Stimulated activated effector memory CD8-positive, alpha-beta T cell treated with anti-CD3 and anti-CD28 coated beads, Interleukin-12 subunit alpha, Interleukin-12 subunit beta, amount 100 ng/mL, for 72 hours (primary cell): ENCODE data around the gene TMEM181.
"Not testable (repeated sequence)": the region's sequence is repeated elsewhere in the genome, so short reads cannot be mapped to it uniquely, and the experiment has no call there.

Experiments
- ATAC-seq: fragments of 150-1000 bp; cut with Tn5 transposase; 2 replicates; pipeline ENCODE4 v1.10.0; 2021
- DNase-seq, 2 donors: peaks; one replicate each; pipeline ENCODE4 v3.0.0; 2021 to 2022; ENCODE audit warnings: low spot score in 2 of 2
- H3K27ac Mint-ChIP-seq: one replicate; pipeline ENCODE4 v1.8.0; 2022; ENCODE audit warnings: mild to moderate bottlenecking, mixed read lengths
- H3K36me3 Mint-ChIP-seq: one replicate; pipeline ENCODE4 v1.8.0; 2022; ENCODE audit warnings: mild to moderate bottlenecking, mixed read lengths
- H3K4me1 Mint-ChIP-seq: one replicate; pipeline ENCODE4 v1.8.0; 2022; ENCODE audit warnings: mixed read lengths
- H3K4me3 Mint-ChIP-seq: one replicate; pipeline ENCODE4 v1.8.0; 2022; ENCODE audit warnings: mild to moderate bottlenecking, mixed read lengths
- H3K9me3 Mint-ChIP-seq: one replicate; pipeline ENCODE4 v1.8.0; 2022; ENCODE audit warnings: mixed read lengths

Gene TMEM181

GRCh38 chr6:158640519-158640918, 80.6 kb downstream of the TMEM181 start:
- Mint-ChIP-seq H3K27ac (peak overlapping the region; percentile 84), H3K9me3 (no peaks in the 10 kb centered on the region), H3K4me3 (peak overlapping the region; percentile 77), H3K36me3 (peaks cover 97% of the 10 kb centered on the region), H3K4me1 (peaks cover 70% of the 10 kb centered on the region)
- ATAC-seq (no peak), DNase-seq (peak in 1 of 2 donors; percentile 54)

- H3K4me3 Mint-ChIP-seq, result peak overlapping the region; percentile 77
- H3K9me3 Mint-ChIP-seq, result no peaks in the 10 kb centered on the region
- peak overlapping the region; percentile 94 for H3K27ac Mint-ChIP-seq
- peaks cover 86% of the 10 kb centered on the region for H3K36me3 Mint-ChIP-seq
- H3K4me1 Mint-ChIP-seq, result peaks cover 74% of the 10 kb centered on the region
- DNase-seq (peak in 1 of 2 donors; percentile 50), ATAC-seq (no peak)
These were observed 82.3 kb downstream of the TMEM181 start for GRCh38 chr6:158642097-158642601.

DNA sequence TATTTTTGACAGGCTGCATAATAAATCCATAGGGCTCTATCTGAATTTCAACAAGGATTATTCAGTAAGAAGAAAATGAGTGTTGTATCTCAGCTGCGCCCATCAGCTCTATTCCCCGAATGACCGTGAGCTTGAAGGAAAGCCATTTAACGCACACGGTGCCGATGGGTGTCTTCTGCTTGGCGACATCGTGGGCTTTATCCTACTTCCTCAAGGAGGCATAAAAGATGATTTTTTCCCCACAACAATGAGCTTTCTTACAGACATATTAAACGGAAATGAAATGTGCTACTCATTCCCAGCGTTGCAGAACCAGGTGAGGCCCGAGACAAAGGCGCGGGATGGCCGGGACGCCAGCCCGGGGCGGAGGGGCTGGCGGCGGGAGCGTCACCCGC, 83.9 kb downstream of the TMEM181 start:
- DNase-seq, result no peak
- no peak for ATAC-seq
- Mint-ChIP-seq H3K4me3 (peak overlapping the region; percentile 77), H3K4me1 (peaks cover 74% of the 10 kb centered on the region), H3K9me3 (no peaks in the 10 kb centered on the region), H3K27ac (peak overlapping the region; percentile 94), H3K36me3 (peaks cover 78% of the 10 kb centered on the region)

- Mint-ChIP-seq H3K4me3 (peak within 1 kb of the TSS; percentile 77), H3K4me1 (peaks cover 74% of the 10 kb centered on the region), H3K36me3 (peaks cover 78% of the 10 kb centered on the region), H3K27ac (peak within 1 kb of the TSS; percentile 94), H3K9me3 (no peaks in the 10 kb centered on the region)
- peak; percentile 97 to 99 for DNase-seq
- peak; percentile 63 for ATAC-seq
These were observed 84.6 kb downstream of the TMEM181 start, which contains the start of gene DYNLT1 for GRCh38 chr6:158644231-158645063. Gene DYNLT1, minus strand, starts transcription at chr6:158644743. Its CDS starts 35 bp downstream, at chr6:158644708.

- peak overlapping the region; percentile 77 for H3K4me3 Mint-ChIP-seq
- peak; percentile 19 for ATAC-seq
- H3K36me3 Mint-ChIP-seq, result peaks cover 78% of the 10 kb centered on the region
- no peaks in the 10 kb centered on the region for H3K9me3 Mint-ChIP-seq
- H3K27ac Mint-ChIP-seq, result peak overlapping the region; percentile 94
- no peak for DNase-seq
- H3K4me1 Mint-ChIP-seq, result peaks cover 71% of the 10 kb centered on the region
These were observed 85.5 kb downstream of the TMEM181 start for GRCh38 chr6:158645064-158646022.

DNA sequence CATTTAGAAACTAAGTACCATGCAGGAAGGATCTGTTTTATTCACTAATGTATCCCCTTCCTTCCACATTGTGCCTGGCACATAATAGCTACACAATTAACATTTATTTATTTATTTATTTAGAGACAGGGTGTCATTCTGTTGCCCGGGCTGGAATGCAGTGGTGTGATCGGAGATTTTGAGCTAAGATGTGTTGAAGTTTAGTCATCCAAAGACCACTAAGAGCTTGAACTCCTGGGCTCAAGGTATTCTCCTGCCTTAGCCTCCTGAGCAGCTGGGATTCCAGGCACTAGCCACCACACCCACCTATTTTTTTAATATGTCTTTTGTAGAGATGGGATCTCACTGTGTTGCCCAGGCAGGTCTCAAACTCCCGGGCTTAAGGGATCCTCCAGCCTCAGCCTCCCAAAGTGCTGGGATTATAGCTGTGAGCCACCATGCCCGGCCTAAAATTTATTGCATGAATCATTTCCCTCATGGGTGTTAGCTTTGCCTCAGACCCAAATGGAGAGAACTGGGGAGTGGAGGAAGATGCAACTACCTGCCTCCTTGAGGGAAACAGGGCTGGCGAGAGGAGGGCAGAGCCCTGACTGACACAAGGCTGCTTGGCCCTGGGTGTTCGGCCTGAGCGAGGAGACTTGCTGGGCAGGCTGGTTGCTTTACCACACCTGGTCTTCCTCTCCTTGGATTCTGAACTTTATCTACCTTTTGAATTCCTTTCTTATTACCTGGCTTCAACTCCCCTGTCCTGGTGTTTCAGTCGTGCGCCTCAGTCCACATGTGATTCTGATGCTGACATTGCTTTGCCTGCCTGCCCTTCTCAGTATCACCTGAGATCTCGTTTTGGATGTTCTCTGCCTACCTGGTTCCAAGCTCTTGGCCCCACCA, 86.4 kb downstream of the TMEM181 start:
- peaks cover 61% of the 10 kb centered on the region for H3K4me1 Mint-ChIP-seq
- peak overlapping the region; percentile 77 for H3K4me3 Mint-ChIP-seq
- no peaks in the 10 kb centered on the region for H3K9me3 Mint-ChIP-seq
- ATAC-seq (no peak), DNase-seq (peak in 1 of 2 donors; percentile 48)
- peaks cover 78% of the 10 kb centered on the region for H3K36me3 Mint-ChIP-seq
- H3K27ac Mint-ChIP-seq, result peak overlapping the region; percentile 94

GRCh38 chr6:158647501-158647900, 87.6 kb downstream of the TMEM181 start:
- peak overlapping the region; percentile 99 for H3K27ac Mint-ChIP-seq
- H3K4me3 Mint-ChIP-seq, result peak overlapping the region; percentile 77
- H3K36me3 Mint-ChIP-seq, result peaks cover 78% of the 10 kb centered on the region
- peak in 1 of 2 donors; percentile 41 for DNase-seq
- no peaks in the 10 kb centered on the region for H3K9me3 Mint-ChIP-seq
- ATAC-seq, result no peak
- peaks cover 51% of the 10 kb centered on the region for H3K4me1 Mint-ChIP-seq

GRCh38 chr6:158648682-158649131, 88.8 kb downstream of the TMEM181 start:
- peaks cover 78% of the 10 kb centered on the region for H3K36me3 Mint-ChIP-seq
- peak; percentile 44 for ATAC-seq
- DNase-seq, result peak in 1 of 2 donors; percentile 76
- peak overlapping the region; percentile 79 for H3K4me3 Mint-ChIP-seq
- peaks cover 59% of the 10 kb centered on the region for H3K4me1 Mint-ChIP-seq
- H3K9me3 Mint-ChIP-seq, result no peaks in the 10 kb centered on the region
- H3K27ac Mint-ChIP-seq, result peak overlapping the region; percentile 99

DNA sequence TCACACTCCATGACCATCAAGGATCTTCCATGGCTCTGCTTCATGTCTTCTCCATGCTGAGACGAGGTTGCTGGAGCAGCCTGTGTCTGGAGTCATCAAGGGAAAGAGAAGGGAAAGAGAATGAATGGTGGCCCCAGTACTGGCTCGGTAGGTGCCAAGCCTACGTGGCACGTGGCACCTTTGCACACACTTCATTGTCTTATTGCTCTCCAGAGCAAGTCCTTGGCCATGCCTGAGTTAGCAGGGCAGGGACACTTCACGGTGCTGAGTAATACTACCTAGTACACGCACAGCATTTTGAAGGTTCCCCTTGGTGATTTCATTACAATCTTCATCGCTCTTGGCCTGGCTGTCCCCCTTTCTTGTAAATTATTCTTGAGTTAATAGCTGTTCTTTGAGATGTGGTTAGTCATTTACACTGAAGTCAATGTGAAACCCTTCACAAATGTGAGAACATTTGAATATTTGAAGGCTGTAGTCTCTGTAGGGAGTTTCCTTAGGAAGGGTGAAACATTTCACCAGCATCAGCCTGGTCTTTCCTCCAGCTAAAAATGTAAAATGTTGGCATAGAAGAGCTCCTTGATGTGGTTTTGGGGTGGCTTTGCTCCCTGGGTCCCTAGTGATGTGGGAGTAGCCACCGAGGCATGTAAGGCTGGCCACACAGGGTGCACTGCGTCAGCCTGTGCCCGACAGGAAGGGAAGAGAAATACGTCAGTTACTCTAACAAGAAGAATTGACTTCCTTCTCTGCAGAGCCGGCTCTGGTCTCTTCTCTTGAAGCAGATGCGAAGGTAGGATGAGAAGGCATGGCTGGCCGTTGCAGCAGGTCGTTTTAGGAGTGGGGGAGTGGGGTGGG, 89.6 kb downstream of the TMEM181 start, which contains the start of gene SYTL3:
SYTL3 (plus strand) TSS at position 766 of the 855 bp plus-strand sequence. CDS start 13,215 bp downstream, outside the sequence.
- Mint-ChIP-seq H3K4me3 (peak within 1 kb of the TSS; percentile 79), H3K27ac (peak within 1 kb of the TSS; percentile 99), H3K4me1 (peaks cover 67% of the 10 kb centered on the region), H3K9me3 (no peaks in the 10 kb centered on the region), H3K36me3 (peaks cover 79% of the 10 kb centered on the region)
- ATAC-seq (peak; percentile 69), DNase-seq (peak; percentile 67 to 92)

DNA sequence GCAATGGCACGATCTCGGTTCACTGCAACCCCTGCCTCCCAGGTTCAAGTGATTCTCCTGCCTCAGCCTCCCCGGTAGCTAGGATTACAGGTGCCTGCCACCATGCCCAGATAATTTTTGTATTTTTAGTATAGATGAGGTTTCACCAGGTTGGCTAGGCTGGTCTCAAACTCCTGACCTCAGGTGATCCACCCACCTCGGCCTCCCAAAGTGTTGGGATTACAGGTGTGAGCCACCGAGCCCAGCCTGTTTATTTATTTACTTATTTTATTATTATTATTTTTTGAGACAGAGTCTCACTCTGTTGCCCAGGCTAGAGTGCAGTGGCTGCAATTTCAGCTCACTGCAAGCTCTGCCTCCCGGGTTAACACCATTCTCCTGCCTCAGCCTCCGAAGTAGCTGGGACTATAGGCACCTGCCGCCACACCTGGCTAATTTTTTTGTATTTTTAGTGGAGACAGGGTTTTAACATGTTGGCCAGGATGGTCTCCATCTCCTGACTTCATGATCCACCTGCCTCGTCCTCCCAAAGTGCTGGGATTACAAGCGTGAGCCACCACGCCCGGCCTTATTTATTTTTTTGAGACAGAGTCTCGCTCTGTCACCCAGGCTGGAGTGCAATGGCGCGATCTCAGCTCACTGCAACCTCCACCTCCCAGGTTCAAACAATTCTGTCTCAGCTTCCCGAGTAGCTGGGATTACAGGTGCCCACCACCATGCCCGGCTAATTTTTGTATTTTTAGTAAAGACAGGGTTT, 92.3 kb downstream of the TMEM181 start:
- ATAC-seq, H3K9me3 Mint-ChIP-seq: not testable (repeated sequence)
- Mint-ChIP-seq H3K36me3 (peaks cover 90% of the 10 kb centered on the region), H3K4me3 (peak overlapping the region; percentile 79), H3K27ac (peak overlapping the region; percentile 99), H3K4me1 (peaks cover 70% of the 10 kb centered on the region)
- peak in 1 of 2 donors; percentile 51 for DNase-seq

DNA sequence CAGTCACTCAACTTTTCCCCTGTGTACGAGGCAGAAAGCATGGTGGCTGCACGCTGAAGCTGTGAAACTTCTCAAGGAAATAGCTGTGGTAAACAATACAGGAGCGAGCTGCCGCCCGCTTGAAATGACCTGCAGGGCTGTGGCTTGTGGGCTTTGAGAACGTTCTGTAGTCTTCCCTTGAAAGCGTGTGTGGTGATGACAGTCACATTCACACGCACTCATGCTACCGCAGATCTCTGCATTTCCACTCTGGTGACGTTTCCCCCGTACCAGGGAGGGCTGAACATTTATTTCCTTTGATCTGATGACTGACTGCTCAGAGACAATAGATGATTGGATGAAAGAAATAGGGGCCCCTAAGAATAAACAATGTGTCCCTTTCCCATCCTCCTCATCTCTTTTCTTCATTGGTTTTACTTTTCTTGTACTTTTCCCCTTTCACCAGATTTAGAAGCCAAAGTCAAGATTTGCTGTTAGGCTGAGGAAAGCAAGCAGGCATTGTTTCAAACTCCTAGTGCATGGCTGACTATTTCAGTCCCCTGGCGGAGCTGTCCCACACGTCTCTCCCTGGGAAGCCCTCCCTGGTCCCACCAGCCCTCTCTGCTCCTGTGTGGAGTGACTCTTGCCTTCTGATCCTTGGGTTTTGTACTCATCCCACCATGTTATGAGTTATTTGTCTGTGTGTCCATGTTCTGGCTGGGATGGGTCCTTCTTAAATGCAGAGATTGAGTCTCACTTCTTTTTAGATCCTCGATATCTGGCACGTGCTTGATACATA, 93.9 kb downstream of the TMEM181 start:
- ATAC-seq, result peak; percentile 78

DNA sequence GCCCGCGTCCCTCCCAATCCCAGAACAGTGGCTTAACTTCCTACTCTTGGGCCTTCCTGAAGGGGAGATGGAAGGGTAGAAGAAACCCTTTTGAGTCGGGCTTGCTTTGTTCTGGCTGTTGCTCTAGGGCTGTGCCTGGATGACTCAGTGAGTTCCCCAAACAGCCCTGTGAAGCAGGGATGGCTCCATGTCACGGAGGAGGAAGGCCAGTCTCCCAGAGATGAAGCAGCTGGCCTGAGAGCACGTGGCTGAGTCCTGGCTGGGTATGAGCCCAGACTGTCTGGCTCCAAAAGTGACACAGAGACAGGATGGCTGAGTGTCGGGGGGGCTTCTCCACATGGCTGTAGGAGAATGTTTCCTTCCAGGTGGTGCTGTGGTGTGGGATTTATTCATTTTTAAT, 94.6 kb downstream of the TMEM181 start:
- H3K36me3 Mint-ChIP-seq, result peaks cover 100% of the 10 kb centered on the region
- peak overlapping the region; percentile 99 for H3K27ac Mint-ChIP-seq
- H3K4me3 Mint-ChIP-seq, result peak overlapping the region; percentile 79
- ATAC-seq, result no peak
- DNase-seq, result peak in 1 of 2 donors; percentile 49
- no peaks in the 10 kb centered on the region for H3K9me3 Mint-ChIP-seq
- H3K4me1 Mint-ChIP-seq, result peaks cover 64% of the 10 kb centered on the region

More for the DNA sequence above, 93.9 kb downstream of the TMEM181 start:
- Mint-ChIP-seq H3K4me3 (peak overlapping the region; percentile 79), H3K4me1 (peaks cover 64% of the 10 kb centered on the region), H3K9me3 (no peaks in the 10 kb centered on the region), H3K36me3 (peaks cover 100% of the 10 kb centered on the region), H3K27ac (peak overlapping the region; percentile 99)
- peak; percentile 61 to 92 for DNase-seq
